BLaER1 treated with 17β-estradiol and CSF1 and Interleukin-3, amounts not matched to agents 10 nM and 100 nM (cell line): ENCODE measurements around the gene GRID1.

Experiments
- H3K27ac ChIP-seq, 11 experiments: shearing (Covaris generic); formaldehyde crosslinking; 2 replicates each; pipeline ENCODE4 v1.8.1; 2022
- H3K27me3 ChIP-seq, 11 experiments: shearing (Covaris generic); formaldehyde crosslinking; 2 replicates each; pipeline ENCODE4 v1.8.1; 2022
- H3K36me3 ChIP-seq, 11 experiments: shearing (Covaris generic); formaldehyde crosslinking; 2 replicates each; pipeline ENCODE4 v1.8.1; 2022
- H3K4me1 ChIP-seq, 10 experiments: shearing (Covaris generic); formaldehyde crosslinking; 2 replicates each; pipeline ENCODE4 v1.8.1; 2022
- H3K4me2 ChIP-seq, 11 experiments: shearing (Covaris generic); formaldehyde crosslinking; 2 replicates each; pipeline ENCODE4 v1.8.1; 2022
- H3K4me3 ChIP-seq, 10 experiments: shearing (Covaris generic); formaldehyde crosslinking; 2 replicates each; pipeline ENCODE4 v1.8.1; 2022
- H3K9ac ChIP-seq, 11 experiments: shearing (Covaris generic); formaldehyde crosslinking; 2 replicates each; pipeline ENCODE4 v1.8.1; 2022
- H3K9me3 ChIP-seq, 11 experiments: shearing (Covaris generic); formaldehyde crosslinking; replicated peaks in 1 of 11; 2 replicates each; pipeline ENCODE4 v1.8.1; 2022
- H4K20me1 ChIP-seq, 11 experiments: shearing (Covaris generic); formaldehyde crosslinking; 2 replicates each; pipeline ENCODE4 v1.8.1; 2022
- Cebpa-rat ChIP-seq, 11 experiments: shearing (Covaris generic); IDR thresholded peaks; 2 replicates each; pipeline ENCODE4 v1.8.1; 2022

The GRID1 gene

DNA sequence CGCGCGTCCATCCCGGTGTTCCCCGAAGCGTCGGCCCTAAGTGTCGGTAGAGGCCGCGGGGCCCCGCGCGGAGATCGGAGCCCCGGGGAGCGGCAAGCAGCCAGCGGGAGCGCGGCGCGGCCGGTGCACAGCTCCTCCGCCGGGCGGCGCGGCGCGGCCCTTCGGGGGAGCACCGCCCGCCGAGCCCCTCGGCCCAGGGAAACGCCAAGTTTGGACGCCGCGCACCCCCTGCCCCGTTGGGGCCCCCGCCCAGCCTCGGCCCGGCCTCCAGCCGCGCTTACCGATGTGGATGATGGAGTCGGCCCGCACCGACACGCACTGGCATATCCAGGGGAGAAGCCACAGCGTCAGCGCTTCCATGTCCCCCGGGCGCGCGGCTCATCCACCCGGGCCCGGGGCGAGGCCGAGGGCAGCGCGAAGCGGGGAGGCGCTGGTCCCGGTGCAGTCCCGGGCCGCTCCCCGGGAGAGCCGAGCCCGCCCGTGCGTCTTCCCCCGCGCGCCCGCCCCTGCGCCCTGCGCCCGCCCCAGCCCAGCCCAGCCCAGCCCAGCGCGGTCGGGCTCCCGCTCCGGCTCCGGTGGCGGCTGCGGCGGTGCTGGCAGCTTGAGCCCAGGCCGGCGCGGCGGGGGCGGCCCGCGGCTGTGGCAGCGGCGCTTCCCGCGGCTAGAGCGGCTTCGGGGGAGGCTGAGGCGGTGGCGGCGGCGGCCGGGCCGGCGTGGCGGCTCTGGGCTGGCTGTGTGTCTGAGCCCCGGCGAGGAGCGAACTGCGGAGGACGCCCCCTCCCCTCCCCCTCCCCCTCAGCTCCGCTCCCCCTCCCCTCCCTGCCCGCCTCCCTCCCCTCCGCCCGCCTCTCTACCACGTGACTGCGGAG, at the start of gene GRID1:
Gene GRID1 (minus strand): TSS at position 763 of the 869 bp plus-strand sequence.
- peaks cover 77 to 100% (median 93%) of the 10 kb centered on the region in 11 experiments for H3K27me3 ChIP-seq
- H3K4me1 ChIP-seq, result peaks cover 15 to 31% (median 23%) of the 10 kb centered on the region in 10 experiments; a peak in 19 of 20 replicates
- no peak for TF ChIP-seq Cebpa-rat (IDR thresholded peaks at IDR 0.05)
- H3K27ac ChIP-seq, result no peak within 1 kb of the TSS
- H3K4me2 ChIP-seq, result peak within 1 kb of the TSS; percentile 97 to 99 (median 98)
- peaks cover 0 to 62% (median 43%) of the 10 kb centered on the region in 11 experiments; a peak in 17 of 22 replicates for H4K20me1 ChIP-seq
- H3K36me3 ChIP-seq, result no peaks in the 10 kb centered on the region
- H3K4me3 ChIP-seq, result peak within 1 kb of the TSS; percentile 59 to 72 (median 64)
- no peaks in the 10 kb centered on the region; a peak in 1 of 22 replicates for H3K9me3 ChIP-seq
- H3K9ac ChIP-seq, result peak within 1 kb of the TSS in 10 of 11 experiments; percentile 36 to 70 (median 56); a peak in 15 of 22 replicates

DNA sequence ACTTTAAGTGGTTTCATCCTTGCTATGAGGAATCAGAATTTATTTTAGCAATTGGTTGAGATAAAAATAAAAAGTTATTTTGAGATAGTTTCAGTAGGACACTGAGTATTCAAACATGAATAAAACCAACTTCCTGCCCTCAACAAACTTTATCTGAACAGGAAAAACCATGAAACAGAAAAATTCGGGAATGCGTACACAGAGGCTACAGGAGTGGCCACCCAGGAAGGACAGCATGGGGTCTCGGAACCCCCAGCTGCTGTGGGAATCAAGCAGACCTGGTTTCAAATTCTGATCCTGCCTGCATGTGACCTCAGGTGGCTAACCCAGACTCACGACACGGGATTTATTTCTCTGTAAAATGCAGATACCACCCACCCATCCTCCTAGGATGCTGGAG, 49.0 kb upstream of the GRID1 start:
- Histone ChIP-seq H3K27ac (peak overlapping the region in 6 of 11 experiments; percentile 24 to 94 (median 91); a peak in 9 of 22 replicates), H3K4me3 (peak overlapping the region in 1 of 10 experiments; percentile 26; a peak in 2 of 20 replicates), H3K9ac (peak overlapping the region in 4 of 11 experiments; percentile 37 to 79 (median 52); a peak in 8 of 22 replicates), H3K36me3 (no peaks in the 10 kb centered on the region), H3K27me3 (0 out of 22 replicates have a peak, but pooled peaks cover 0 to 5% (median 0%) of the 10 kb centered on the region in 11 experiments), H3K4me2 (peak overlapping the region; percentile 48 to 93 (median 85)), H3K9me3 (peaks cover 0 to 4% (median 3%) of the 10 kb centered on the region in 11 experiments; a peak in 8 of 22 replicates), H3K4me1 (peaks cover 52 to 82% (median 66%) of the 10 kb centered on the region in 10 experiments), H4K20me1 (peaks cover 0 to 6% (median 0%) of the 10 kb centered on the region in 11 experiments; a peak in 1 of 22 replicates)
- TF ChIP-seq Cebpa-rat (IDR thresholded peaks at IDR 0.05), result no peak

GRCh38 chr10:86415116-86415515, 48.5 kb upstream of the GRID1 start:
- H3K36me3 ChIP-seq, result no peaks in the 10 kb centered on the region
- peak overlapping the region in 4 of 11 experiments; percentile 37 to 79 (median 52); a peak in 5 of 22 replicates for H3K9ac ChIP-seq
- H3K4me3 ChIP-seq, result no peak overlapping the region; a peak in 2 of 20 replicates
- H3K4me1 ChIP-seq, result peaks cover 52 to 87% (median 71%) of the 10 kb centered on the region in 10 experiments
- H4K20me1 ChIP-seq, result peaks cover 0 to 6% (median 0%) of the 10 kb centered on the region in 11 experiments; a peak in 1 of 22 replicates
- H3K27ac ChIP-seq, result peak overlapping the region in 6 of 11 experiments; percentile 80 to 94 (median 91); a peak in 11 of 22 replicates
- TF ChIP-seq Cebpa-rat (IDR thresholded peaks at IDR 0.05), result no peak
- 0 out of 22 replicates have a peak, but pooled peaks cover 0 to 5% (median 0%) of the 10 kb centered on the region in 11 experiments for H3K27me3 ChIP-seq
- peak overlapping the region; percentile 48 to 93 (median 85); a peak in 21 of 22 replicates for H3K4me2 ChIP-seq
- H3K9me3 ChIP-seq, result peaks cover 0 to 8% (median 4%) of the 10 kb centered on the region in 11 experiments; a peak in 9 of 22 replicates

- Histone ChIP-seq H3K9me3 (peaks cover 0 to 11% (median 4%) of the 10 kb centered on the region in 11 experiments; a peak in 9 of 22 replicates), H3K36me3 (no peaks in the 10 kb centered on the region), H4K20me1 (peaks cover 0 to 6% (median 0%) of the 10 kb centered on the region in 11 experiments; a peak in 1 of 22 replicates), H3K4me3 (peak overlapping the region; percentile 7 to 56 (median 43); a peak in 18 of 20 replicates), H3K4me1 (peaks cover 52 to 90% (median 74%) of the 10 kb centered on the region in 10 experiments), H3K27me3 (0 out of 22 replicates have a peak, but pooled peaks cover 0 to 5% (median 0%) of the 10 kb centered on the region in 11 experiments), H3K27ac (peak overlapping the region; percentile 7 to 94 (median 84); a peak in 20 of 22 replicates), H3K4me2 (peak overlapping the region; percentile 71 to 93 (median 85)), H3K9ac (peak overlapping the region in 10 of 11 experiments; percentile 38 to 82 (median 66); a peak in 18 of 22 replicates)
- TF ChIP-seq Cebpa-rat (IDR thresholded peaks at IDR 0.05), result peak in 3 of 11 experiments; percentile 52 to 69 (median 56); a peak in 3 of 22 replicates
Observed at GRCh38 chr10:86413046-86413728, 46.6 kb upstream of the GRID1 start.

GRCh38 chr10:86411852-86412560, 45.4 kb upstream of the GRID1 start:
- H4K20me1 ChIP-seq, result peaks cover 0 to 6% (median 0%) of the 10 kb centered on the region in 11 experiments; a peak in 1 of 22 replicates
- no peak for TF ChIP-seq Cebpa-rat (IDR thresholded peaks at IDR 0.05)
- peaks cover 52 to 78% (median 70%) of the 10 kb centered on the region in 10 experiments for H3K4me1 ChIP-seq
- peak overlapping the region in 8 of 10 experiments; percentile 7 to 56 (median 44); a peak in 9 of 20 replicates for H3K4me3 ChIP-seq
- no peaks in the 10 kb centered on the region for H3K36me3 ChIP-seq
- H3K27ac ChIP-seq, result peak overlapping the region in 10 of 11 experiments; percentile 50 to 94 (median 84); a peak in 20 of 22 replicates
- peak overlapping the region in 10 of 11 experiments; percentile 36 to 82 (median 66); a peak in 17 of 22 replicates for H3K9ac ChIP-seq
- 0 out of 22 replicates have a peak, but pooled peaks cover 0 to 5% (median 0%) of the 10 kb centered on the region in 11 experiments for H3K27me3 ChIP-seq
- peak overlapping the region; percentile 71 to 93 (median 85) for H3K4me2 ChIP-seq
- peaks cover 0 to 18% (median 4%) of the 10 kb centered on the region in 11 experiments; a peak in 9 of 22 replicates for H3K9me3 ChIP-seq

- TF ChIP-seq Cebpa-rat (IDR thresholded peaks at IDR 0.05), result no peak; a peak in 1 of 22 replicates
- H3K27ac ChIP-seq, result peak overlapping the region in 10 of 11 experiments; percentile 25 to 94 (median 84); a peak in 20 of 22 replicates
- peak overlapping the region; percentile 36 to 82 (median 62); a peak in 20 of 22 replicates for H3K9ac ChIP-seq
- peak overlapping the region; percentile 71 to 93 (median 85) for H3K4me2 ChIP-seq
- peaks cover 0 to 18% (median 4%) of the 10 kb centered on the region in 11 experiments; a peak in 9 of 22 replicates for H3K9me3 ChIP-seq
- 0 out of 22 replicates have a peak, but pooled peaks cover 0 to 5% (median 0%) of the 10 kb centered on the region in 11 experiments for H3K27me3 ChIP-seq
- H4K20me1 ChIP-seq, result peaks cover 0 to 6% (median 0%) of the 10 kb centered on the region in 11 experiments; a peak in 1 of 22 replicates
- H3K4me1 ChIP-seq, result peaks cover 52 to 72% (median 66%) of the 10 kb centered on the region in 10 experiments
- H3K4me3 ChIP-seq, result peak overlapping the region; percentile 14 to 56 (median 42); a peak in 16 of 20 replicates
- no peaks in the 10 kb centered on the region for H3K36me3 ChIP-seq
Observed at GRCh38 chr10:86411281-86411841, 44.8 kb upstream of the GRID1 start.
